ENCODE data around the gene ACTR6.

The ACTR6 gene

GRCh38 chr12:100267603-100268281, 67.1 kb downstream of the ACTR6 start:
- no peak for DNase-seq

- no peak for DNase-seq
Observed at GRCh38 chr12:100268835-100269564, 68.4 kb downstream of the ACTR6 start.

GRCh38 chr12:100273782-100274181, 73.2 kb downstream of the ACTR6 start:
- DNase-seq: no peak

Data from NCI-H1048 (cell line).